Tongue (tissue), 2 donors: ENCODE data around the gene GLI1. TPM values are rescaled to one million over a fixed set of nuclear protein-coding genes. Genes with fewer than 3 reads are reported as not detected.
A peak's percentile ranks its signal among the peaks of the same experiment; 100 is the strongest.
"Not testable (repeated sequence)": the region's sequence is repeated elsewhere in the genome, so short reads cannot be mapped to it uniquely, and the experiment has no call there.

Experiments
- DNase-seq: peaks from one replicate; pipeline ENCODE4 v3.0.0-alpha.2; 2015
- total RNA-seq: library from RNA; depleted of rRNA; stranded (reverse); fragments of >200 nt; gene quantifications from one replicate; pipeline ENCODE4 v1.2.3, GENCODE V29; 2014

Gene GLI1
- total RNA-seq, 1 donor from 2014 or later = 5.6 TPM

GRCh38 chr12:57476162-57476992 is 16.8 kb downstream of the GLI1 start:
- DNase-seq = no peak

- no peak for DNase-seq
Observed at GRCh38 chr12:57476993-57477709, 17.6 kb downstream of the GLI1 start.

- no peak for DNase-seq
Observed at GRCh38 chr12:57477710-57478681, 18.4 kb downstream of the GLI1 start.

- DNase-seq = no peak
Observed at GRCh38 chr12:57479043-57479375, 19.4 kb downstream of the GLI1 start.

- DNase-seq = no peak
Observed at GRCh38 chr12:57479376-57480115, 20.0 kb downstream of the GLI1 start, which contains the start of gene ARHGAP9. ARHGAP9 (minus strand) TSS chr12:57479866; CDS start chr12:57479406, 460 bp downstream.

- DNase-seq = no peak
Observed at GRCh38 chr12:57481671-57482070, 22.1 kb downstream of the GLI1 start.

- no peak for DNase-seq
Observed at GRCh38 chr12:57483466-57483865, 23.9 kb downstream of the GLI1 start.

- DNase-seq = no peak
Observed at GRCh38 chr12:57485695-57486094, 26.1 kb downstream of the GLI1 start.

- DNase-seq = peak; percentile 8
Observed at GRCh38 chr12:57487055-57487596, 27.5 kb downstream of the GLI1 start.

GRCh38 chr12:57487597-57488401 is 28.2 kb downstream of the GLI1 start, which contains the start of gene MARS1:
MARS1 (plus strand) TSS chr12:57488068; CDS start chr12:57488091, 23 bp downstream.
- peak; percentile 99 for DNase-seq

GRCh38 chr12:57488402-57489156 is 29.0 kb downstream of the GLI1 start:
- peak; percentile 25 for DNase-seq

- DNase-seq = no peak
Observed at GRCh38 chr12:57489157-57489641, 29.6 kb downstream of the GLI1 start.

GRCh38 chr12:57490126-57490525 is 30.5 kb downstream of the GLI1 start:
- DNase-seq = no peak

- DNase-seq = no peak
Observed at GRCh38 chr12:57491393-57492280, 32.1 kb downstream of the GLI1 start.

GRCh38 chr12:57495051-57495701 is 35.6 kb downstream of the GLI1 start:
- DNase-seq = not testable (repeated sequence)

GRCh38 chr12:57496822-57497221 is 37.2 kb downstream of the GLI1 start:
- no peak for DNase-seq

GRCh38 chr12:57497223-57498131 is 37.9 kb downstream of the GLI1 start:
- no peak for DNase-seq
